GM23338 (cell line): ENCODE data around the gene USP3. TPM values are rescaled to one million over a fixed set of nuclear protein-coding genes. Genes with fewer than 3 reads are reported as not detected.

Experiments used
- ATAC-seq: fragments of 200-7000 bp; cut with Tn5 transposase; 3 replicates; pipeline ENCODE4 v1.9.1; 2020
- DNase-seq: peaks from one replicate; pipeline ENCODE4 v3.0.0-alpha.2; 2015; ENCODE audit warnings: low spot score
- H2AFZ ChIP-seq: fragments of 200-600 bp; sonication (generic); 2 replicates; pipeline ENCODE4 v1.8.0; 2016; ENCODE audit warnings: antibody characterized with exemption, mild to moderate bottlenecking, moderate library complexity
- H3F3A ChIP-seq: fragments of 200-600 bp; sonication (generic); replicated peaks from 2 replicates; pipeline ENCODE4 v1.8.0; 2017; ENCODE audit warnings: antibody characterized with exemption, mixed run types, low read depth
- H3K27ac ChIP-seq: fragments of 200-600 bp; sonication (generic); 2 replicates; pipeline ENCODE4 v1.6.1; 2016; ENCODE audit warnings: low read depth
- H3K27me3 ChIP-seq: fragments of 200-600 bp; sonication (generic); 2 replicates; pipeline ENCODE4 v1.8.0; 2016; ENCODE audit warnings: mild to moderate bottlenecking, mixed run types, moderate library complexity; ENCODE audit not compliant: insufficient read depth
- H3K36me3 ChIP-seq: fragments of 200-600 bp; sonication (generic); 2 replicates; pipeline ENCODE4 v1.8.0; 2016; ENCODE audit warnings: mild to moderate bottlenecking; ENCODE audit not compliant: insufficient read depth
- H3K4me1 ChIP-seq: fragments of 200-600 bp; sonication (generic); 2 replicates; pipeline ENCODE4 v1.8.0; 2016; ENCODE audit warnings: mild to moderate bottlenecking, moderate library complexity; ENCODE audit not compliant: insufficient read depth
- H3K4me2 ChIP-seq: fragments of 200-600 bp; sonication (generic); 2 replicates; pipeline ENCODE4 v1.7.1; 2017; ENCODE audit warnings: mixed run types
- H3K4me3 ChIP-seq: fragments of 200-600 bp; sonication (generic); 2 replicates; pipeline ENCODE4 v1.6.1; 2016; ENCODE audit warnings: mixed run types
- H3K79me2 ChIP-seq: fragments of 200-600 bp; sonication (generic); replicated peaks from 2 replicates; pipeline ENCODE4 v1.8.0; 2017; ENCODE audit warnings: mild to moderate bottlenecking; ENCODE audit not compliant: insufficient read depth
- H3K9me2 ChIP-seq: fragments of 200-600 bp; sonication (generic); 2 replicates; pipeline ENCODE4 v1.8.0; 2017; ENCODE audit not compliant: insufficient read depth
- H4K20me1 ChIP-seq: fragments of 200-600 bp; sonication (generic); replicated peaks from 2 replicates; pipeline ENCODE4 v1.8.0; 2017; ENCODE audit warnings: mild to moderate bottlenecking; ENCODE audit not compliant: insufficient read depth
- H3K27ac Mint-ChIP-seq: 2 replicates; pipeline ENCODE4 v1.8.0; 2020; ENCODE audit warnings: inconsistent platforms, mild to moderate bottlenecking, moderate library complexity, mixed read lengths
- H3K27me3 Mint-ChIP-seq: 3 replicates; pipeline ENCODE4 v1.8.0; 2022; ENCODE audit warnings: low read depth, mild to moderate bottlenecking, moderate library complexity, mixed read lengths, inconsistent platforms; ENCODE audit not compliant: insufficient read depth, poor library complexity
- H3K36me3 Mint-ChIP-seq: 3 replicates; pipeline ENCODE4 v1.8.0; 2021; ENCODE audit warnings: low read depth, mild to moderate bottlenecking, inconsistent platforms, moderate library complexity, mixed read lengths
- H3K4me1 Mint-ChIP-seq: 3 replicates; pipeline ENCODE4 v1.8.0; 2020; ENCODE audit warnings: mild to moderate bottlenecking, inconsistent platforms, mixed read lengths
- H3K4me3 Mint-ChIP-seq: 3 replicates; pipeline ENCODE4 v1.8.0; 2021; ENCODE audit warnings: moderate library complexity, mild to moderate bottlenecking, inconsistent platforms, mixed read lengths
- H3K9me3 Mint-ChIP-seq: 3 replicates; pipeline ENCODE4 v1.8.0; 2020; ENCODE audit warnings: moderate library complexity, mild to moderate bottlenecking, inconsistent platforms, mixed read lengths
- CREB1 ChIP-seq: fragments of 250-450 bp; sonication (Bioruptor Pico); IDR thresholded peaks from 2 replicates; pipeline ENCODE4 v1.5.0; 2020; ENCODE audit warnings: low read depth, mild to moderate bottlenecking, moderate library complexity
- CTCF ChIP-seq, 2 experiments: fragments of 200-600 bp in 1 of 2; sonication (generic) in 1 of 2; conservative IDR thresholded peaks; 2 replicates each; pipeline versions ENCODE4 v1.5.1 to v1.6.1; 2016 to 2017; ENCODE audit warnings: antibody characterized with exemption in 2 of 2, low read depth in 2 of 2, mild to moderate bottlenecking in 2 of 2, moderate library complexity in 1 of 2
- EZH2 ChIP-seq: fragments of 200-600 bp; sonication (generic); IDR thresholded peaks from one replicate; pipeline ENCODE4 v1.8.0; 2017; ENCODE audit warnings: antibody characterized with exemption, mild to moderate bottlenecking, low read depth; ENCODE audit not compliant: unreplicated experiment
- EZH2phosphoT487 ChIP-seq: fragments of 200-600 bp; sonication (generic); IDR thresholded peaks from one replicate; pipeline ENCODE4 v1.8.1; 2018; ENCODE audit warnings: antibody characterized with exemption; ENCODE audit not compliant: unreplicated experiment
- JUNB ChIP-seq: IDR thresholded peaks from one replicate; pipeline ENCODE4 v1.6.1; 2016; ENCODE audit warnings: antibody characterized with exemption; ENCODE audit not compliant: unreplicated experiment
- NANOG ChIP-seq: IDR thresholded peaks from 2 replicates; pipeline ENCODE4 v1.6.1; 2016; ENCODE audit warnings: antibody characterized with exemption, borderline replicate concordance
- POLR2AphosphoS5 ChIP-seq: IDR thresholded peaks from 2 replicates; pipeline ENCODE4 v1.6.1; 2016; ENCODE audit warnings: antibody characterized with exemption, low read depth
- REST ChIP-seq: IDR thresholded peaks from one replicate; pipeline ENCODE4 v1.6.1; 2018; ENCODE audit warnings: antibody characterized with exemption; ENCODE audit not compliant: unreplicated experiment
- STAT1 ChIP-seq: IDR thresholded peaks from one replicate; pipeline ENCODE4 v1.6.1; 2016; ENCODE audit warnings: antibody characterized with exemption; ENCODE audit not compliant: unreplicated experiment
- ZNF114 ChIP-seq: fragments of 250-450 bp; sonication (Bioruptor Pico); IDR thresholded peaks from 2 replicates; pipeline ENCODE4 v1.5.0; 2020; ENCODE audit warnings: mild to moderate bottlenecking, moderate library complexity
- ZNF331 ChIP-seq: fragments of 250-450 bp; sonication (Bioruptor Pico); IDR thresholded peaks from 2 replicates; pipeline ENCODE4 v1.5.0; 2020; ENCODE audit warnings: low read depth, mild to moderate bottlenecking, moderate library complexity
- ZNF462 ChIP-seq: fragments of 250-450 bp; sonication (Bioruptor Pico); IDR thresholded peaks from 2 replicates; pipeline ENCODE4 v1.5.0; 2020; ENCODE audit warnings: mild to moderate bottlenecking, moderate library complexity
- polyA plus RNA-seq: library from polyadenylated mRNA; unstranded; fragments of >200 nt; fragmentation: Nextera tagmentation; extraction: Ambion mirVana; gene quantifications from 2 replicates; pipeline ENCODE4 v1.2.1, GENCODE V29; 2016
- total RNA-seq: library from RNA; depleted of rRNA; stranded (reverse); fragments of >200 nt; shearing (Covaris generic); gene quantifications from 2 replicates; pipeline ENCODE4 v1.2.3, GENCODE V29; 2014
- TF ChIP-seq, protein P1 (sequence below): IDR thresholded peaks from 2 replicates; pipeline ENCODE4 v1.6.1; 2016; ENCODE audit warnings: antibody characterized with exemption

The USP3 gene
- total and polyA plus RNA-seq, 2 experiments from 2014 or later = 9.7 to 9.9 TPM

DNA sequence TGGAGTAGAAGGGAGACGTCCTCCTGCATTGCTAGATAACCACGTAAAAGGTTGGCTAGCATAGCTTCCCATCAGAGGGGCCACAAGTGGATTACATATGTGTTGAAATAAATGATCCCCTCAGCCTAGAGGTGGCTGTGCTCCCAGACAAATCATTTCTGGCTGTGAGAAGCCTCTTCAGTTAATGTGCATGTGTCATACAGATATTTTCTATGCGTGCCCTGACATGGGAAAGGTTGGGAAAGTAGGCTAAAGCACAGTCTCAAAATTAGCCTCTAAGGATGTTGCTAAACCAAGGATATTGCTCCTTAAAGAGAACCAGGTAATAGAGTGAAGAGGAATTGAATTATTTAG lies 17.8 kb downstream of the USP3 start:
- no peaks in the 10 kb centered on the region for H3K9me3 Mint-ChIP-seq
- H3K36me3 Mint-ChIP-seq = no peaks in the 10 kb centered on the region
- Histone ChIP-seq H3K9me2 (no peaks in the 10 kb centered on the region), H3K79me2 (no peaks in the 10 kb centered on the region), H3F3A (no peaks in the 10 kb centered on the region), H3K4me3 (no peak overlapping the region), H3K27ac (no peak overlapping the region), H3K36me3 (no peaks in the 10 kb centered on the region), H4K20me1 (no peaks in the 10 kb centered on the region), H3K4me1 (peaks cover 9% of the 10 kb centered on the region; the same call in 1 of the 2 replicates), H2AFZ (no peak overlapping the region), H3K27me3 (no peaks in the 10 kb centered on the region), H3K4me2 (no peak overlapping the region)
- no peak for ATAC-seq
- DNase-seq = no peak
- peaks cover 8% of the 10 kb centered on the region for H3K27me3 Mint-ChIP-seq
- H3K4me1 Mint-ChIP-seq = peaks cover 40% of the 10 kb centered on the region
- no peak overlapping the region for H3K27ac Mint-ChIP-seq
- no peak overlapping the region for H3K4me3 Mint-ChIP-seq
- TF ChIP-seq CREB1 (CRISPR knock-in tag) = no peak
- no peak for TF ChIP-seq EZH2phosphoT487
- no peak for TF ChIP-seq ZNF331 (CRISPR knock-in tag)
- no peak for TF ChIP-seq EZH2
- TF ChIP-seq CTCF (conservative IDR thresholded peaks at IDR 0.05; ENCODE audit: low read depth in 2 of 2) = no peak
- no peak for TF ChIP-seq POLR2AphosphoS5
- TF ChIP-seq NANOG = no peak
- TF ChIP-seq ZNF114 (CRISPR knock-in tag) = no peak
- TF ChIP-seq STAT1 = no peak
- no peak for TF ChIP-seq JUNB
- no peak for TF ChIP-seq ZNF462 (CRISPR knock-in tag)
- TF ChIP-seq, protein P1, sequence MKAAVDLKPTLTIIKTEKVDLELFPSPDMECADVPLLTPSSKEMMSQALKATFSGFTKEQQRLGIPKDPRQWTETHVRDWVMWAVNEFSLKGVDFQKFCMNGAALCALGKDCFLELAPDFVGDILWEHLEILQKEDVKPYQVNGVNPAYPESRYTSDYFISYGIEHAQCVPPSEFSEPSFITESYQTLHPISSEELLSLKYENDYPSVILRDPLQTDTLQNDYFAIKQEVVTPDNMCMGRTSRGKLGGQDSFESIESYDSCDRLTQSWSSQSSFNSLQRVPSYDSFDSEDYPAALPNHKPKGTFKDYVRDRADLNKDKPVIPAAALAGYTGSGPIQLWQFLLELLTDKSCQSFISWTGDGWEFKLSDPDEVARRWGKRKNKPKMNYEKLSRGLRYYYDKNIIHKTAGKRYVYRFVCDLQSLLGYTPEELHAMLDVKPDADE = no peak
- no peak for TF ChIP-seq REST
